Measurements from ENCODE around the gene FMO2. TPM values are rescaled to one million over a fixed set of nuclear protein-coding genes. Genes with fewer than 3 reads are reported as not detected.

FMO2 gene
- total RNA-seq, 1 donor from 2014 or later, result 288 TPM

- Histone ChIP-seq H3K4me3 (no peak overlapping the region), H3K4me1 (peaks cover 4% of the 10 kb centered on the region), H3K9me3 (no peaks in the 10 kb centered on the region), H3K27ac (no peak overlapping the region), H3K27me3 (ENCODE audit: low read depth) (no peaks in the 10 kb centered on the region), H3K36me3 (no peaks in the 10 kb centered on the region)
- ATAC-seq, result no peak
- intact Hi-C loops (cut with DNase I), result no loop called here
- TF ChIP-seq CTCF (IDR thresholded peaks at IDR 0.05), result no peak
- no peak for DNase-seq
Measured at GRCh38 chr1:171258943-171259342, 73.8 kb downstream of the FMO2 start.

Other genes starting within 250 kb of the FMO2 start
- 1.2 TPM for gene MROH9, start 249.8 kb upstream of the FMO2 start, total RNA-seq
- gene FMO3, start 94.4 kb upstream of the FMO2 start, total RNA-seq, result 13.4 TPM
- 2.4 TPM for gene FMO1, start 63.2 kb downstream of the FMO2 start, total RNA-seq
- gene FMO4, start 128.9 kb downstream of the FMO2 start, total RNA-seq, result 5.9 TPM

Measured in lower lobe of right lung (tissue), 2 donors.